HL-60 (cell line): ENCODE data around the gene EID3.
A peak's percentile ranks its signal among the peaks of the same experiment; 100 is the strongest.

ENCODE experiments used
- DNase-seq, 2 experiments: peaks; one replicate each; pipeline ENCODE4 v3.0.0-alpha.2; 2010 to 2020; ENCODE audit warnings: low read depth in 1 of 2, low spot score in 1 of 2
- H3K27ac ChIP-seq: fragments of 250-450 bp; sonication (Bioruptor Pico); replicated peaks from 2 replicates; pipeline ENCODE4 v1.5.1; 2020; ENCODE audit warnings: mild to moderate bottlenecking, moderate library complexity
- H3K27me3 ChIP-seq: fragments of 250-450 bp; sonication (Bioruptor Pico); 2 replicates; pipeline ENCODE4 v1.5.1; 2021; ENCODE audit warnings: mild to moderate bottlenecking, moderate library complexity; ENCODE audit not compliant: insufficient read depth, poor library complexity, severe bottlenecking
- H3K4me3 ChIP-seq: replicated peaks from 2 replicates; pipeline ENCODE4 v1.5.1; 2011; ENCODE audit warnings: mild to moderate bottlenecking, control low read depth, low read length; ENCODE audit not compliant: insufficient read depth
- GABPA ChIP-seq: IDR thresholded peaks from 2 replicates; pipeline ENCODE4 v1.6.1; 2012; ENCODE audit warnings: low read depth
- POLR2AphosphoS5 ChIP-seq: IDR thresholded peaks from 2 replicates; pipeline ENCODE4 v1.6.1; 2012; ENCODE audit warnings: low read depth
- SPI1 ChIP-seq: IDR thresholded peaks from 2 replicates; pipeline ENCODE4 v1.6.1; 2012; ENCODE audit warnings: low read depth, mild to moderate bottlenecking, borderline replicate concordance
- TF ChIP-seq, protein P1 (sequence below): IDR thresholded peaks from one replicate; pipeline ENCODE4 v1.5.1; 2011; ENCODE audit warnings: low read length, control low read depth, inconsistent platforms; ENCODE audit not compliant: insufficient read depth
- TF ChIP-seq, protein P2 (sequence below): IDR thresholded peaks from 2 replicates; pipeline ENCODE4 v1.6.1; 2012; ENCODE audit warnings: low read depth; ENCODE audit not compliant: insufficient replicate concordance

EID3 gene

DNA sequence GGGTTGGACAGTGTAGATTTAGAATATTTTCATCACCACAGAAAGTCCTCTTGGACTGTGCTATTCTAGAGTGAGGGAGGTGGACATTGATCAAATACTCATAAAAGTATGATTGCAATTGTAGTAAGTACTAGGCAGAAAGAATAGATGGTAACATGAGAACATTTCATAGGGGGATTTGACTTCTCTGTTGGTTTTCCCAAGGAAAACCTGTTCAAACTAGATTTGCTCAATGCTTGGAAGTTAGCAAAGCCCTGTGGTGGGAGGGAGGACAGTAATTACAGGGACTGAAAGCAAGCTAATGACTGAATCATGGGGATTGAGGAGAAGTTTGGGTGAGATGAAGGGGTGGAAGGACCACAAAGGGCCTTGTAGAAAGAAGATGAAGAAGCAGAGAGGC lies 24.4 kb upstream of the EID3 start:
- TF ChIP-seq SPI1 (no peak), GABPA (no peak), POLR2AphosphoS5 (no peak)
- TF ChIP-seq, protein P1, sequence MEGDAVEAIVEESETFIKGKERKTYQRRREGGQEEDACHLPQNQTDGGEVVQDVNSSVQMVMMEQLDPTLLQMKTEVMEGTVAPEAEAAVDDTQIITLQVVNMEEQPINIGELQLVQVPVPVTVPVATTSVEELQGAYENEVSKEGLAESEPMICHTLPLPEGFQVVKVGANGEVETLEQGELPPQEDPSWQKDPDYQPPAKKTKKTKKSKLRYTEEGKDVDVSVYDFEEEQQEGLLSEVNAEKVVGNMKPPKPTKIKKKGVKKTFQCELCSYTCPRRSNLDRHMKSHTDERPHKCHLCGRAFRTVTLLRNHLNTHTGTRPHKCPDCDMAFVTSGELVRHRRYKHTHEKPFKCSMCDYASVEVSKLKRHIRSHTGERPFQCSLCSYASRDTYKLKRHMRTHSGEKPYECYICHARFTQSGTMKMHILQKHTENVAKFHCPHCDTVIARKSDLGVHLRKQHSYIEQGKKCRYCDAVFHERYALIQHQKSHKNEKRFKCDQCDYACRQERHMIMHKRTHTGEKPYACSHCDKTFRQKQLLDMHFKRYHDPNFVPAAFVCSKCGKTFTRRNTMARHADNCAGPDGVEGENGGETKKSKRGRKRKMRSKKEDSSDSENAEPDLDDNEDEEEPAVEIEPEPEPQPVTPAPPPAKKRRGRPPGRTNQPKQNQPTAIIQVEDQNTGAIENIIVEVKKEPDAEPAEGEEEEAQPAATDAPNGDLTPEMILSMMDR = no peak
- Histone ChIP-seq H3K27me3 (no peaks in the 10 kb centered on the region), H3K27ac (no peak overlapping the region), H3K4me3 (no peak overlapping the region)
- DNase-seq = no peak

DNA sequence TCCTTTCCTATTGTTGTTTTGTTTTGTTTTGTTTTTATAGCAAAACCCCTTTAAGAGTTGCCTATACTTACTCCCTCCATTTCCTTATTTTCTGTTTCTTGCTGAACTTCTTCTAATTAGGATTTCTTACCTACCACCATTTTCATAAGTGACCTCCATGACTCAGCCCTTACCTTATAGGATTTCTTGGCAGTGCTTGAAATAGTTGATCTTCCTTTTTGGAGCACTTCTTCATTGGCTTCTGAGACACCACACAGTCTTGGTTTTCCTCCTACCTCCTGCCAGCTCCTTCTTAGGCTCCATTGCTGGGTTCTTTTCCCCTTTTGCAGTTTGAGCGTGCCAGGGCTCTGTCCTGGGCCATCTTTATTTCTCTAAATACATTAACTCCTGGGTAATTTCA lies 23.4 kb upstream of the EID3 start:
- TF ChIP-seq SPI1 = 0 out of 2 replicates have a peak, but pooled peaks have one; percentile 19
- TF ChIP-seq, protein P1 = no peak
- no peaks in the 10 kb centered on the region for H3K27me3 ChIP-seq
- DNase-seq = peak in 1 of 2 experiments; percentile 9
- H3K4me3 ChIP-seq = no peak overlapping the region
- peak overlapping the region; percentile 68 for H3K27ac ChIP-seq

DNA sequence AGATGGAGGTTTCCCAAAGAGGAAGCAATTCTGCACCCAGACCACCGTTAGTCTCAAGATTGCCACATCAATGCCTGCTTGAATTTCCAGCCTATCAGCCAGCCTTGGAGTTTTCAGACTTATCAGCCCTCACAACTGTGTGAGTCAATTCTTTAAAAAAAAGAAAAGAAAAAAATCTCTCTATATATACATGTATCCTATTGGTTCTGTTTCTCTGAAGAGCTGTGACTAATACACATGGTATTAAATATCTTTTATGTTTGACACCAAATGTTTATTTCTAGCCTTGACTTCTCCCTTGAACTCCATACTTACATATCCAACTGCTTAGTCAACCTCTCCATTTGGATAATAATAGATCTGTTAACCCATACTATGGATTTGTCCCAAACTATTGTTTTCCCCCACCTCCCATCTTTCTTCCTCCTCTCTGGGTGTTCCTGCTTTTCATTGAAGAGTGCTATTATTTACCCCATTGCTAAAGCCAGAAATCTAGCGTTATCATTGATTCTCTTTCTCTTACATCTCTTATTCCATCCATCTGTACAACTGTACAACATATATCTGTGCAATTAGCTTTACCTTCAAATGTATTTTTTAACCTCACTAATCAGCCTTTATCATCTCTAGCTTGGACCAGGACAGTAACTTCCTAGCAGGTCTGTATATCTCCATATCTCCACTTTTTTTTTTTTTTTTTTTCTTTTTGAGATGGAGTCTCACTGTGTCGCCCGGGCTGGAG lies 22.7 kb upstream of the EID3 start:
- H3K27me3 ChIP-seq = no peaks in the 10 kb centered on the region
- TF ChIP-seq POLR2AphosphoS5 = no peak
- TF ChIP-seq GABPA = no peak
- TF ChIP-seq, protein P1 = no peak
- no peak for TF ChIP-seq SPI1
- TF ChIP-seq, protein P2, sequence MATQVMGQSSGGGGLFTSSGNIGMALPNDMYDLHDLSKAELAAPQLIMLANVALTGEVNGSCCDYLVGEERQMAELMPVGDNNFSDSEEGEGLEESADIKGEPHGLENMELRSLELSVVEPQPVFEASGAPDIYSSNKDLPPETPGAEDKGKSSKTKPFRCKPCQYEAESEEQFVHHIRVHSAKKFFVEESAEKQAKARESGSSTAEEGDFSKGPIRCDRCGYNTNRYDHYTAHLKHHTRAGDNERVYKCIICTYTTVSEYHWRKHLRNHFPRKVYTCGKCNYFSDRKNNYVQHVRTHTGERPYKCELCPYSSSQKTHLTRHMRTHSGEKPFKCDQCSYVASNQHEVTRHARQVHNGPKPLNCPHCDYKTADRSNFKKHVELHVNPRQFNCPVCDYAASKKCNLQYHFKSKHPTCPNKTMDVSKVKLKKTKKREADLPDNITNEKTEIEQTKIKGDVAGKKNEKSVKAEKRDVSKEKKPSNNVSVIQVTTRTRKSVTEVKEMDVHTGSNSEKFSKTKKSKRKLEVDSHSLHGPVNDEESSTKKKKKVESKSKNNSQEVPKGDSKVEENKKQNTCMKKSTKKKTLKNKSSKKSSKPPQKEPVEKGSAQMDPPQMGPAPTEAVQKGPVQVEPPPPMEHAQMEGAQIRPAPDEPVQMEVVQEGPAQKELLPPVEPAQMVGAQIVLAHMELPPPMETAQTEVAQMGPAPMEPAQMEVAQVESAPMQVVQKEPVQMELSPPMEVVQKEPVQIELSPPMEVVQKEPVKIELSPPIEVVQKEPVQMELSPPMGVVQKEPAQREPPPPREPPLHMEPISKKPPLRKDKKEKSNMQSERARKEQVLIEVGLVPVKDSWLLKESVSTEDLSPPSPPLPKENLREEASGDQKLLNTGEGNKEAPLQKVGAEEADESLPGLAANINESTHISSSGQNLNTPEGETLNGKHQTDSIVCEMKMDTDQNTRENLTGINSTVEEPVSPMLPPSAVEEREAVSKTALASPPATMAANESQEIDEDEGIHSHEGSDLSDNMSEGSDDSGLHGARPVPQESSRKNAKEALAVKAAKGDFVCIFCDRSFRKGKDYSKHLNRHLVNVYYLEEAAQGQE = no peak
- DNase-seq = peak in 1 of 2 experiments; percentile 43
- peak overlapping the region; percentile 68 for H3K27ac ChIP-seq
- H3K4me3 ChIP-seq = no peak overlapping the region

DNA sequence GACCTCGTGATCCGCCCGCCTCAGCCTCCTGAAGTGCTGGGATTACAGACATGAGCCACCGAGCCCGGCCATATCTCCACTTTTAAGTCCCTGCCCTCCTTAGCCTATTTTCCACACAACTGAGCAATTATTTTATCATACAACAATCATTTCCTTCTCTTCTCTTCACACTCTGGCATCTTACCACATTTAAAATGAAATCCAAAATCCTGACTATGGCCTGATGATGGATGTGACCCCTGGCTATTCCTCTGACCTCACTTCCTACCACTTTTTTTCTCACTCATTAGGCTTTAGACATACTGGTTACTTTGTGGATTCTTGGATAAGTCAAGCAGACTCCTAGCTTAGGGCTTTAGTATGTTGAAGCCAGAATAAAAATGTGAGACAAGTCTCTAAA lies 21.9 kb upstream of the EID3 start:
- no peak overlapping the region for H3K27ac ChIP-seq
- no peak for DNase-seq
- TF ChIP-seq SPI1 (no peak), POLR2AphosphoS5 (no peak), GABPA (no peak)
- TF ChIP-seq, protein P1 = no peak
- TF ChIP-seq, protein P2 = no peak
- no peaks in the 10 kb centered on the region for H3K27me3 ChIP-seq
- H3K4me3 ChIP-seq = no peak overlapping the region
